HG02610 (cell line): ENCODE measurements around the gene PPDPF.

Experiments used
- ATAC-seq: cut with Tn5 transposase; IDR thresholded peaks from one replicate; pipeline ENCODE4 v1.9.1; 2021; ENCODE audit warnings: mild to moderate bottlenecking, moderate library complexity; ENCODE audit not compliant: unreplicated experiment

Gene PPDPF

DNA sequence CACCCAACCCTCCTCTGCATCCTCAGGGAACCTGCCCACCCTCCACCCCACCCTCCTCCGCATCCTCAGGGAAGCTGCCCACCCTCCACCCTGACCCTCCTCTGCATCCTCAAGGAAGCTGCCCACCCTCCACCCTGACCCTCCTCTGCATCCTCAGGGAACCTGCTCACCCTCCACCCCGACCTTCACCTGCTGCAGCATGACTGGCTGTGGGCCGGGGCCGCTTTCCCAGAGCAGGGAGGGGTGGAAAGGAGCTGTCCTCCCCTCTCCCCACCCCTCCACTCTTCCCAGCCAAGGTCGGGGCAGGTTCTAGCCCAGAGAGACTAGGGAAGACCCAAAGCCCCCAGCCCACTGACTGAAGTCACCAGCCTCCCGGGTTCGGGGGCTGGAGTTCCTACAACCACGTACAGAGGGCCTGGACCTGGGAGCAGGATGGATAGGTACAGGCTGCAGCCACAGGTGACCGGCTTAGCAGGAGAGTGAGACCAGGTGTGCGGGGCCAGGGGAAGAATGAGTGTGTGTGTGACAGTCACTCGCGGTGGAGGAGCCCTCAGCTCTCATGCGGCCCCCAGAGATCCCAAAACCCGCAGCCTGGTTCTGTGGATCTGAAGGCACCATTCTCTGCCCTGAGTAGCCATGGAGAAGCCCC, 33.3 kb upstream of the PPDPF start:
- ATAC-seq, result no peak

DNA sequence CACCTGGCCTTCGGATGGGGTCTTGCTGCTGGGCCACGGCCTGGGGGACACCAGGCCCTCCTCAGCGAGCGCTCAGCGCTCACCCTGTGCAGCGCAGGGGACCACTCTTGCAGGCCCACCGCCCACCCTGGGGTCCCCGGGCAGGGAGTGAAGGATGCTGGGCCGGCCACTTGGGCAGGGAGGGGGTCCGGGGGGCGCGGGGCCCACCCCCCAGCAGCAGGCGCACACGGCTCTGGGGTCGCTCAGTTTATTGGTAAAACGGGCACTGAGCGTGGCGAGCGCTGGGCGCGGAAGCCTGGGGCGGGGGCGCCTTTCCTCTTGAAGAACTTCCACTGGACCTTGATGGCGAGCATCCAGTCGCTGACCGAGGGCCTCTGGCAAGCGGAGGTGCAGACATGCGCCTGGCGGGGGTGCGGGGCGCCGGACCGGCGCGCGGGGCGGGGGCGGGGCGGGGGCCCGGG, 32.8 kb upstream of the PPDPF start:
- no peak for ATAC-seq

DNA sequence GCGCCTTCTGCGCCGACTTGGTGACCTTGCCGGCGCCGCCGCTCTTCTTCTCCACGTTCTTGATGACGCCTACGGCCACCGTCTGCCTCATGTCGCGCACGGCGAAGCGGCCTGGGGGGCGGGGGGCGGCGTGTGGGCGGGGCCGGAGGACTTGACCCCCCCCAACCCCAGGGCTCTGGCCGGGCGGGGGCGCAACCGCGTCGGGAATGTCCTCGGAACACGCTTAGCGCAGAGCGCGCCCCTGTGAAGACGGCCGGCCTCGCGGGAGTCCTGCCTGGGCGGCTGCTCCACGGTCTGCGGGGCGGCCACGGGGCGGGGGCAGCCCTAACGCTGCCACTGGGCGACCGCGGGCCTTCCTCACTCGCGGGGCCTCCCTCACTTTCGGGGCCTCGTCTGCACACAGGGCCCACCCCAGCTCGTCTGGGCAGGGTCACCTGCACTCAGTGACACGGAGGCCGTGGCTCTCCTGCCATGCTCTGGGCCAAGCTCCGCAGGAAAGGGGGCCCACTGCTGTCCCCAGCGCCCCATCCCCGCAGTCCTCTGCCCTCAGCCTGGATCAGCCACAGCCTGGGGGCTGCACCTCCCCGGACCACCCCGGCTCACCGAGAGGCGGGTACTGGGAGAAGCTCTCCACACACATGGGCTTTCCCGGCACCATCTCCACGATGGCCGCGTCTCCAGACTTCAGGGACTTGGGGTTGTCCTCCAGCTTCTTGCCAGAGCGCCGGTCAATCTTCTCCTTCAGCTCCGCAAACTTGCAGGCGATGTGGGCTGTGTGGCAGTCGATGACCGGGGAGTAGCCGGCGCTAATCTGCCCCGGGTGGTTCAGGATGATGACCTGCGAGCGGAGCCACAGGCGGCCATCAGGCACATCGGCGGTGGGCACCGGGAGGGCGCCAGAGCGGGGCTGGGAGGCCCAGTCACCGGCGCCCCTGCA, 32.0 kb upstream of the PPDPF start:
- no peak for ATAC-seq

DNA sequence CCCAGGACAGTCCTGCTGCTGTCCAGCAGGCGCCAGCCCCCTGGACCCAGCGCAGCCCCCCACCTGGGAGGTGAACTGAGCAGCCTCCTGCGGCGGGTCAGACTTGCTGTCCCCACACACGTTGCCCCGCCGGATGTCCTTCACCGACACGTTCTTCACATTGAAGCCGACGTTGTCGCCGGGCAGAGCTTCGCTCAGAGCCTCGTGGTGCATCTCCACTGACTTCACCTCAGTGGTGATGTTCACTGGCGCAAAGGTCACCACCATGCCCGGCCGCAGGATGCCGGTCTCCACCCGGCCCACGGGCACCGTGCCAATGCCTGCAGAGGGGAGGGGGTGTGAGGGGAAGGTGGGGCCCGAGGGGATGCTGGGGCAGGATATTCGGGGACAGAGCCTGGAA, 30.1 kb upstream of the PPDPF start:
- no peak for ATAC-seq

DNA sequence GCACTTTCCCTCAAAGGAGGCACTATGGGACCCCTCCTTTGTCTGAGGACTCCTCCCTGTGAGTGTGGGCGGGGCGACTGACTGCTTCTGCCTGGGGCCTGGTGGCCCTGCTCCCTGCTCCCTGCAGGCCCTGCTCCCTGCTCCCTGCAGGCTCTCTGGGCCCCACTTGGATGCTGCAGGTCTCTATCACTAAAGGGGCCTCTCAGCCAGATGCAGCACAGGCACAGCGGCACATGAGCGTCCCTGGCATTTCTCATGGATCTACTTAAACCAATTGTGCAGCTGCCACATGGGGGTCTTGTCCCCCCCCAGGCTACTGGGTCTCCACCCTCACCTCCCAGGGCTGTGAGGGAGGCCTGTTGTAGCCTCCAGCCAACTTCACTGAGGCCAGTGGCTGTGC, 29.5 kb upstream of the PPDPF start:
- no peak for ATAC-seq

DNA sequence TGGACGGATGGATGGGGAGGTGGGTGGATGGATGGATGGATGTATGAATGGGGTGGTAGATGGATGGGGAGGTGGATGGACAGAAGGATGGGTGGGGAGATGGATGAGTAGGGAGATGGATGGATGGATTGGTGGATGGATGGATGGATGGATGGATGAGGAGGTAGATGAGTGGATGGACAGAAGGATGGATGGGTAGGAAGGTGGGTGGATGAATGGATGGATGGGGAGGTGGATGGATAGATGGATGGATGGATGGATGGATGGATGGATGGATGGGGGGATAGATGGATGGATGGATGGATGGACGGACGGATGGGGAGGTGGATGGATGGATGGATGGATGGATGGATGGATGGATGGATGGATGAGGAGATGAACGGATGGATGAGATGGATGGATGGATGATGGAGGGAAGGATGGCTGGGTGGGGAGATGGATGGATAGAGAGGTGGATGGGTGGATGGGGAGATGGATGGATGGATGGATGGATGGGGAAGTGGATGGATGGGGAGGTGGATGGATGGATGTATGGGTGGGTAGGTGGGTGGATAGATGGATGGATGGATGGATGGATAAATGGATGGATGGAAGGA, 28.8 kb upstream of the PPDPF start:
- ATAC-seq, result no peak

DNA sequence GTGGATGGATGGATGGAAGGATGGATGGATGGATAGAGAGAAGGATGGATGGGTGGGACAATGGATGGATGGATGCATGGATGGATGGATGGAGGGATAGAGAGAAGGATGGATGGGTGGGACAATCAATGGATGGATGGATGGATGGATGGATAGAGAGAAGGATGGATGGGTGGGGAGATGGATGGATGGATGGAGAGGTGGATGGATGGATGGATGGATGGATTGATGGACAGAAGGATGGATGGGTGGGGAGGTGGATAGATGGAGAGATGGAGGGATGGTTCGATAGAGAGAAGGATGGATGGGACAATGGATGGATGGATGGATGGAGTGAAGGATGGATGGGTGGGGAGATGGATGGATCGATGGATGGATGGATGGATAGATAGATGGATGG, 28.0 kb upstream of the PPDPF start:
- ATAC-seq, result no peak

DNA sequence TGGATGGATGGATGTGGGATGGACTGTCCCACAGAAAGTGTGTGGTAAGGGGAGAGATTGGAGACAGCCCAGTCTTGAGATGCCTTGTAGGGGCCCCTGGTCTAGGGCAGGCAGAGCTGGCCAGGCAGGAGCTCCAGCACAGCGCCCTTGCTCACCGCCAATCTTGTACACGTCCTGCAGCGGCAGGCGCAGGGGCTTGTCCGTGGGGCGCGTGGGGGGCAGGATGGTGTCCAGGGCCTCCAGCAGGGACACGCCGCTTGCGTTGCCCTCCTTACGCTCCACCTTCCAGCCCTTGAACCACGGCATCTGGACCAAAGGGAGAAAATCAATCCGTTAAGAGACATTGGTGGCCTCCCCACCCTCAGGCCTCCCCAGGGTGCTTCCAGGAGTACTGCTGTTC, 27.6 kb upstream of the PPDPF start:
- ATAC-seq, result no peak

DNA sequence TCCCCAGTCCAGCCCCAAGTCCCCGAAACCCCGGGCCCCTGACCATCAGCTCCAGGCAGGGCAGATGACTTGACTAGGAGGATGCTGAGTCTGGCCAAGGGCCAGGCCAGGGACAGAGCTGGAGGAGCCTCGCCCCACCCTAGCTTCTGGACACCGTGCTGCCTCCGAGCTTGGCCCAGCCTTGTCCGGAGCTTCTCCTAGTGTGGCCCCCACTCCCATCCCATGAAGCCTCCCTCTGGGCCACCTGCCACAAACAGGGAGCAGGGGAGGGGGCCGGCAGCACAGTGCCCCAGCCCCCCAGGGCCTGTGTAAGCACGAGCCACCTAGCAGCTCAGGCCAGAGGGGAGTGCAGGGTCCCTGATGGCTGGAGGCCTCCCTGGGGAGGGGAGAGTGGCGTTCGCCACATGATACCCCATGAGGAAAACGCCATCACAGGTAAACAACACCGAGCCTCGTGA, 27.0 kb upstream of the PPDPF start:
- ATAC-seq, result no peak

DNA sequence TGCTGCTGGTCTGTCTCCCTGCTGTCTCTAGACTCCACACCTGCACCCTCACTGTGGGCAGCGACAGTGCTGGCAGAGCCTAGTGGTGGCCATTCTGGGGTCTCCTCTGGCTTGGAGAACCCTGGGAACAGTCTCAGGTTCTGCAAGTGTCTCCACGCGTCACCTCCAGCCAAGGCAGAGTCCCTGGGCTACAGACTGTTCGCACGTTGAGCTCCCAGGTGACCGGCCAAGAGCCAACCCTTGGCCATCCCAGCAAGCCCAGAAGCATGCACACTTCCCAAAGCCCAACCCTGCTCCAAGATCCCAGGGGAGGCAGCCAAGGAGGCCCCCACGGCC, 26.5 kb upstream of the PPDPF start:
- ATAC-seq, result no peak

DNA sequence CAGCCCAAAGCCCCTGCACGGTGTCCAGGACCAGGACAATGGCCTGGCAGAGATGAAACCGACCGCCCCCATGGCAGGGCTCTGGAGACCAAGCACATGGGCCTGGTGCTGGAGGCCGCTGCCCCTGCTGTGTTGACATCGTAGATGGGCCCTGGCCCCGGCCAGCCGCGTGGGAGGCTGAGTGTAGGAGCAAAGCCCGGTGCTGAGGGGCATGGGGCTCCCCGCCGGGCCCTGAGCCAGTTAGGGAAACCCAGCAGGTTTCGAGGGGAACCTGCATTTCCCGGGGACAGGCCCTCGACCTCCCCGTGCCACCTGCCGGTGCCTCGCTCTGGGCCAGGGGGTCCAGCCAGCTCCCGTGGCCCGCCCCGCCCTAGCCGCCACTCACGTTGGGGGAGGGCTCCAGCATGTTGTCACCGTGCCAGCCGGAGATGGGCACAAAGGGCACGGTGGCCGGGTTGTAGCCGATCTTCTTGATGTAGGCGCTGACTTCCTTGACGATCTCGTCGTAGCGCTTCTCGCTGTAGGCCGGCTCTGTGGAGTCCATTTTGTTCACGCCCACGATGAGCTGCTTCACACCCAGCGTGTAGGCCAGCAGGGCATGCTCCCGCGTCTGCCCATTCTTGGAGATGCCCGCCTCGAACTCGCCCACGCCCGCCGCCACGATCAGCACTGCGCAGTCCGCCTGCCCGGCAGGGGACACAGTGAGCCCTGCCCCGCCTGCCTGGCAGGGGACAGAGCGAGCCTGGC, 26.0 kb upstream of the PPDPF start:
- ATAC-seq, result no peak

DNA sequence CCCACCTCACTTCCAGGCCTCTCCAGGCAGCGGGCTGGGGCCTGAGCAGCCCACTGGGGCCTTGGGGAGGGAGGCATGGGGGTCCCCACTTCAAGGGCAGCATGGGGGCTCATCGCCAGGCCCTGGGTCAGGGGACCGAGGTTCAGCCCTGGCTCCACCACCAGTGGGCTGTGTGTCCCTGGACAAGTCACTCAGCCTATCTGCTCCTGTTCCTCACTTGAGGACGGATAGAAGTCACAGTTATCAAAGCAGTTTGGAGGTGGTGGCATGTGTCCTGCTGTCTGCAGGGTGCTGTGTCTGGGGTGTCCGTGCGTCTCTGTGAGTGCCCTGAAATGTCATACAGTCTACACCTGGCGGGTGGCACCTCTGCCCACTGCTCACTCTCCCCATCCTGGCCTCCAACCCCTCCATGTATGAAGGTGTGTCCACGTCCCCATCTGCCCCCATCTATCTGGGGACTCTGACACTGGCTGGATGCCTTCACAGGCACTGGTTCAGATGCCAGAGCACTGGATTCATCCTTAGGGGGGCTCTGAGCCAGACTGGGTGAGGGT, 25.3 kb upstream of the PPDPF start:
- ATAC-seq, result no peak

DNA sequence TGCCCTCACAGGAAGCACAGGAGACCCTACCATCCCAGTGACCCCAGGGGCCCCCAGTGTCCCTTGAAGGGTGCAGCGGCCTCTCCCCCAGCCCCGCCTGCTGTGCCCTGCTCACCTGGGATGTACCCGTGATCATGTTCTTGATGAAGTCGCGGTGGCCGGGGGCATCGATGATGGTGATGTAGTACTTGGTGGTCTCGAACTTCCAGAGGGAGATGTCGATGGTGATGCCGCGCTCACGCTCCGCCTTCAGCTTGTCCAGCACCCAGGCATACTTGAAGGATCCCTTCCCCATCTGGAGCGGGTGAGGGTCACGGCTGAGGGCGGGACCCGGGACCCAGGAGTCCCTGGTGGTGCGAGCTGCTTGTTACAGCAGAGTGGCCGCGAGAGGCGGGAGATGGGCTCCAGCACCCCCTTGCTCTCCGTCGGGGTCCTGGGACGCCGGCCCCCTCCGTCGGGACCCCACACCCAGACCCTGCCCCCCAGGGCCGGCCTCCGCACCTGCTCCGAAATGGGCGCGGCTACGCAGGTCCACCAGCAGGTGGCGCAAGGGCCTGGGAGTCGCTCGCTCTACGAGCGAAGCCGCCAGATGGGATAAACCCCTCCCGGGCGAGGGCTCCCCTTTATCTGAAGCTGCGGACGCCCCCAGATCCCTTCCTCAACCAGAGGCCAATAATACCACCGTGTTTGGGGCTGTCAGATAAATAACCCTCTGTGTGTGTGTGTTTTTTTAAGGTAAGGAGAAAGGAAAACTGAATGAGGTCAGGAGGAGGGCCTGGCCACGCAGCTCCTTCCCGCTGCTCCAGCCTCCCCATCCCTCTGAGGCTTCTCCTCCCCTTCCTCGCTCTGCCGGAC, 24.6 kb upstream of the PPDPF start:
- ATAC-seq, result no peak

DNA sequence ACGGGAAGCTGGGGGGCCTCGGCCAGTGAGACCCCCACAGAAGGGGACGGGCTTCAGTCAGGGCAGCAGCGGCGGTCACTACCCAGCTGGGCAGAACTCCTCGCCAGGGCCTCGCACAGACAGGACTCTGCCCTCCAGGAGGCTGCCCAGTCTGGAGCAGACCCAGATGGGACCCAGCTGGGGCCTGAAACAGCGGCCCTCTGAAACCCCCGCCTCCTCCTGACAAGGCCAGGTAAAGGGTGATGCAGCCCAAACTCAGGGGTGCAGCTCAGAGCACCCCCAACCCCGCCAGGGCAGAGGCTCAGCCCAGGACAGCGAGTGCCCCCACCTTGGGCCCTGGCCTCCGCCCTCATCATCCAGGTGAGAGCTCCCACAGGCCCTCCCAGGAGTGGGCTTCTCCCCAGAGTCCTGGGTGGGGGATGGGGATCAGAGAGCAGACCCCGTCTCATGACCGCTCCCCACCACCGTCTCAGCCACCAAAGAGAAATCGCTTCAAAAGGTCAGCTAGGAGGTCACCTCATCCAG, 23.9 kb upstream of the PPDPF start:
- no peak for ATAC-seq

DNA sequence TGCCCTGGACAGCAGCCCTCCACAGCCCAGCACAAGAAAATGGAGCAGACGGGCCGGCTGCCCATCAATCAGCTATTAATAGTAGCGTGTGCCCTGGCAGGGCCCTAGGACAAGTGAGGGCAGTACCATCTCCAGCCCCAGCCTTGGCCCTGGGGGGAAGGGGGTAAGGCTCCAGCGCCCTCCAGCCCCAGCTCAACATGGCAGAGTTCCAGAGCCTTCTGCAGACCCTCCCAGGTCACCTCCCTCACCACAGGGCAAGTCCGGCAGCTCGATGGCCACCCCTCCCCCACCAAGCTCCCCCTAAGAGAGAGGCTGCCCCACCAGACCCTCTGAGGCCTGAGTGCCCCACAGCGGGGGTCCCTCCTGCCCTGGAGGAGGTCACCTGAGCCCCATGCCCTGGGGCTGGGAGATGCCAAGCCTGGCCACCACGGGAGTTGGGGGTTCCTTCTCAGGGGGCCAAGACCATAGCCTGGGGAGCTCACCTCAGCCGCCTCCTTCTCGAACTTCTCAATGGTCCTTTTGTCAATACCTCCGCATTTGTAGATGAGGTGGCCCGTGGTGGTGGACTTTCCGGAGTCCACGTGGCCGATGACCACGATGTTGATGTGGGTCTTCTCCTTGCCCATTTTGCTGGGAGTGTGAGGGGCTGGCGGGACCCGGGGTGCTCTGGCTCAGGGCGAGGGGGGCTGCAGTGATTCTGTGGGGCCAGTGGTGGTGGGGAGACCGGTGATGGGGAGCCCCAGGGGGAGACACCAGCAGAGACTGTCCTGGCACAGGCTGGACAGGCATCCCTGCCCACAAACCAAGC, 23.2 kb upstream of the PPDPF start:
- no peak for ATAC-seq

DNA sequence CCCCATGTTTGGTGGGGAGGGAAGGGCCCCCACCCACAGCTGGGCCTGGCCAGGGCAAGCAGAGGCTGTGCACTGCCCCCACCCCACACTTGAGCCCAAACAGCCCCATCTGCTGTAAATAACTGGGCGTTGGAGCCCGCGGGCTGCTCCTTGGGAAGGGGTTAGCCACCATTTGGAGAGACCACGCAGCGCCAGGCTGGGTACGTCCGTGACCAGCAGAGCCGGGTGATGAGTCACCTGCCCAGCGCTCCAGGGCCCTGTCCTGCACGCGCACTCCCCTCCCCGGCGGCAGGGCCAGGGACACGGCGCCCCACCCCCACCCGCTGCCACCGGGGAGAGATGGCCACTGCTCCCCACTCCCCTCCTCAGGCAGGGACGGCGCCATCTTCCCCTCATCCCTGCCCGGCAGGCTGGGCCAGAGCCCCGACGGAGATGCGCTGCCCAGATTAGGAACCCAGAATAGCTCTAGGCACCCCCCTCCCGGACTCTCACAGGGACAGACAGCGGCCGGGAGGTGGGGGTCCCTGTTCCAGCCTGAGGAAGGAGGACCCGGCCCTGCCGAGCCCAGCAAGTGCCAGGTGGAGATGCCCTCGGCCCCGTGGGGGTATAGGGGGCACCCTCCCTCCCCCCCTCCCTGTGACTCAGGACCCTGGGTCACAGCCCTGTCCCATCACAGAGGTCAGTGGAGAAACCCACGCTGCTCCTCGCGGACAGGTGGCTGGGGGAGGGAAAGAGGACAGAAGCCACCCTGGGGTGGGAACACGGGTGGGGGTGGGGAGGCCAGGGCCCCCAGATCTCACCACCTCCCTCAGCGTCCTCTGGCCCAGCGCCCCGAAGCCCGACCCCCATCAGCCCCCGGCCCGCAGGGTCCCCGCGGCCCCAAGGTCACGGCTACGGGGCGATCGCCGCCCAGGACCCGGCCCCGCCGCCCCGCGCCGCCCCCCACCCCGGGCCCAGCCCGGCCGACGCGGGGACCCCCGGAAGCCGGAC, 22.3 kb upstream of the PPDPF start:
- no peak for ATAC-seq

DNA sequence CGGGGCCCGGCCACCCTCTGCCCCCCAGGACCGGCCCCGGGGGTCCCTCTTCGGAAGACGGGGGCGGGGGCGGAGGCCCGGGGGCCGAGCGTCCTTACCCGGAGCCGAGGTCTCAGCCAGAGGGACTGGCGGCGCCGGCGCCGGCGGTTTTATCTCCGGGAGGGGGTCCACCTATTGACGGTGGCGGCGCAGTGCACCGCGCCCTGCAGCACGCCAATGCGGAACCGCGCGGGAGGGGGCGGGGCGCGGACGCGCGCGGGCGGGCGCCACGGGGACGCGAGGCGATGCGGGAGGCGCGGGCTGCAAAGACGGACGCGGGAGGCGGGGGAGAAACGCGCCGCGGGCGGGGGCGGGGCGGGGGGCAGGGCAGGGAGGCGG, 21.6 kb upstream of the PPDPF start, which contains the start of gene EEF1A2:
EEF1A2 (minus strand) TSS at position 124 of the 378 bp plus-strand sequence. CDS start 1,320 bp downstream, outside the sequence.
- ATAC-seq, result no peak
